Gastroesophageal sphincter (tissue), 4 donors: Measurements from ENCODE around the gene GLCCI1. TPM values are rescaled to one million over a fixed set of nuclear protein-coding genes. Genes with fewer than 3 reads are reported as not detected.

Source experiments
- ATAC-seq: fragments of 150-250 bp; one replicate; pipeline ENCODE4 v1.9.1; 2016; ENCODE audit warnings: mild to moderate bottlenecking, moderate library complexity
- H3K27ac ChIP-seq, 4 donors: fragments of 200-600 bp; sonication (generic) in 3 of 4; 1 replicate in 3 of 4; 2 replicates in 1 of 4; pipeline ENCODE4 v1.5.1; 2016 to 2019
- H3K27me3 ChIP-seq: fragments of 200-600 bp; sonication (generic); one replicate; pipeline ENCODE4 v1.5.1; 2019
- H3K36me3 ChIP-seq, 2 donors: fragments of 200-600 bp; sonication (generic); one replicate each; pipeline ENCODE4 v1.5.1; 2019; ENCODE audit warnings: control low read depth in 1 of 2
- H3K4me1 ChIP-seq, 3 donors: fragments of 200-600 bp; sonication (generic); 1 replicate in 2 of 3; 2 replicates in 1 of 3; pipeline ENCODE4 v1.5.1; 2016 to 2019; ENCODE audit warnings: control low read depth in 2 of 3
- H3K4me3 ChIP-seq, 2 donors: fragments of 200-600 bp; sonication (generic); one replicate each; pipeline ENCODE4 v1.5.1; 2019; ENCODE audit warnings: mild to moderate bottlenecking in 1 of 2, moderate library complexity in 1 of 2
- H3K9me3 ChIP-seq, 3 donors: fragments of 200-600 bp; sonication (generic); one replicate each; pipeline ENCODE4 v1.5.1; 2017 to 2019; ENCODE audit warnings: control low read depth in 2 of 3
- CTCF ChIP-seq, 4 experiments: fragments of 200-600 bp in 2 of 4; fragments of 450-650 bp in 2 of 4; sonication (generic) in 1 of 4; IDR thresholded peaks; one replicate each; pipeline ENCODE4 v1.5.1; 2017 to 2019; ENCODE audit warnings: antibody characterized with exemption in 4 of 4, mild to moderate bottlenecking in 2 of 4, moderate library complexity in 2 of 4
- EP300 ChIP-seq: sonication (generic); formaldehyde crosslinking; IDR thresholded peaks from one replicate; pipeline ENCODE4 v1.6.1; 2017; ENCODE audit warnings: antibody characterized with exemption, mild to moderate bottlenecking
- POLR2A ChIP-seq, 2 donors: fragments of 450-650 bp; IDR thresholded peaks; one replicate each; pipeline ENCODE4 v1.6.1; 2017; ENCODE audit warnings: antibody characterized with exemption in 2 of 2, mild to moderate bottlenecking in 2 of 2, moderate library complexity in 1 of 2
- POLR2AphosphoS5 ChIP-seq: sonication (generic); formaldehyde crosslinking; IDR thresholded peaks from one replicate; pipeline ENCODE4 v1.6.1; 2017; ENCODE audit warnings: antibody characterized with exemption
- WGBS, 2 donors: methylation state at CpG; one replicate each; pipeline ENCODE4 v1.1.5; 2018; ENCODE audit warnings: low coverage in 1 of 2; 5-methylcytosine and 5-hydroxymethylcytosine counted together
- total RNA-seq, 4 donors: library from RNA; depleted of rRNA; stranded (reverse); fragments of >200 nt; gene quantifications; one replicate each; pipeline ENCODE4 v1.1.0, GENCODE V29; 2016

GLCCI1 gene
- total RNA-seq, 4 donors from 2014 or later: 2.8 to 16.7 (median 5.2) TPM

- Histone ChIP-seq H3K9me3 (no peaks in the 10 kb centered on the region), H3K27me3 (no peaks in the 10 kb centered on the region), H3K4me3 (no peak overlapping the region), H3K4me1 (no peaks in the 10 kb centered on the region), H3K36me3 (no peaks in the 10 kb centered on the region), H3K27ac (no peak overlapping the region)
- 84 to 89% methylated on average over 4 of the region's 4 CpGs for WGBS, 2 donors
- TF ChIP-seq CTCF (IDR thresholded peaks at IDR 0.05) (no peak), EP300 (no peak), POLR2A (IDR thresholded peaks at IDR 0.05) (no peak), POLR2AphosphoS5 (no peak)
- ATAC-seq: no peak
These were observed 8.5 kb upstream of the GLCCI1 start for GRCh38 chr7:7959979-7960670.

- TF ChIP-seq POLR2A (IDR thresholded peaks at IDR 0.05) (no peak), CTCF (IDR thresholded peaks at IDR 0.05) (no peak), POLR2AphosphoS5 (no peak), EP300 (no peak)
- no peaks in the 10 kb centered on the region for H3K27me3 ChIP-seq
- no peak overlapping the region for H3K4me3 ChIP-seq
- no peaks in the 10 kb centered on the region for H3K9me3 ChIP-seq
- peaks cover 0 to 4% (median 0%) of the 10 kb centered on the region in 3 donors for H3K4me1 ChIP-seq
- H3K27ac ChIP-seq: no peak overlapping the region
- no peaks in the 10 kb centered on the region for H3K36me3 ChIP-seq
- no peak for ATAC-seq
- WGBS, 2 donors: 79 to 93% methylated on average over 2 to 3 of the region's 3 CpGs
These were observed 5.7 kb upstream of the GLCCI1 start for GRCh38 chr7:7962851-7963250.

GRCh38 chr7:7964250-7964649 lies 4.3 kb upstream of the GLCCI1 start:
- no peaks in the 10 kb centered on the region for H3K36me3 ChIP-seq
- no peaks in the 10 kb centered on the region for H3K27me3 ChIP-seq
- 76 to 85% methylated on average over 2 of the region's 2 CpGs for WGBS, 2 donors
- H3K27ac ChIP-seq: no peak overlapping the region
- no peak overlapping the region for H3K4me3 ChIP-seq
- H3K4me1 ChIP-seq: peaks cover 0 to 8% (median 0%) of the 10 kb centered on the region in 3 donors
- ATAC-seq: no peak
- no peaks in the 10 kb centered on the region for H3K9me3 ChIP-seq
- TF ChIP-seq CTCF (IDR thresholded peaks at IDR 0.05) (no peak), EP300 (no peak), POLR2A (IDR thresholded peaks at IDR 0.05) (no peak), POLR2AphosphoS5 (no peak)

- peaks cover 0 to 8% (median 0%) of the 10 kb centered on the region in 3 donors for H3K4me1 ChIP-seq
- H3K4me3 ChIP-seq: no peak overlapping the region
- no peaks in the 10 kb centered on the region for H3K27me3 ChIP-seq
- no peak for ATAC-seq
- no peaks in the 10 kb centered on the region for H3K9me3 ChIP-seq
- TF ChIP-seq POLR2AphosphoS5 (no peak), EP300 (no peak), POLR2A (IDR thresholded peaks at IDR 0.05) (no peak), CTCF (IDR thresholded peaks at IDR 0.05) (no peak)
- no peaks in the 10 kb centered on the region for H3K36me3 ChIP-seq
- no peak overlapping the region for H3K27ac ChIP-seq
- WGBS, 2 donors: 79 to 94% methylated on average over 2 of the region's 2 CpGs
These were observed 3.9 kb upstream of the GLCCI1 start for GRCh38 chr7:7964691-7965090.

- TF ChIP-seq POLR2AphosphoS5 (no peak), EP300 (no peak), CTCF (IDR thresholded peaks at IDR 0.05) (no peak), POLR2A (IDR thresholded peaks at IDR 0.05) (no peak)
- WGBS, 2 donors: 73 to 82% methylated on average over 1 of the region's 1 CpG
- Histone ChIP-seq H3K4me3 (no peak overlapping the region), H3K27me3 (no peaks in the 10 kb centered on the region), H3K4me1 (peaks cover 0 to 8% (median 0%) of the 10 kb centered on the region in 3 donors), H3K36me3 (no peaks in the 10 kb centered on the region), H3K27ac (no peak overlapping the region), H3K9me3 (no peaks in the 10 kb centered on the region)
- no peak for ATAC-seq
These were observed 3.3 kb upstream of the GLCCI1 start for GRCh38 chr7:7965301-7965700.
